ENCODE data around the gene COL4A4. TPM values are rescaled to one million over a fixed set of nuclear protein-coding genes. Genes with fewer than 3 reads are reported as not detected.

The COL4A4 gene
- total RNA-seq, 1 donor from 2014 or later: 0.05 TPM

DNA sequence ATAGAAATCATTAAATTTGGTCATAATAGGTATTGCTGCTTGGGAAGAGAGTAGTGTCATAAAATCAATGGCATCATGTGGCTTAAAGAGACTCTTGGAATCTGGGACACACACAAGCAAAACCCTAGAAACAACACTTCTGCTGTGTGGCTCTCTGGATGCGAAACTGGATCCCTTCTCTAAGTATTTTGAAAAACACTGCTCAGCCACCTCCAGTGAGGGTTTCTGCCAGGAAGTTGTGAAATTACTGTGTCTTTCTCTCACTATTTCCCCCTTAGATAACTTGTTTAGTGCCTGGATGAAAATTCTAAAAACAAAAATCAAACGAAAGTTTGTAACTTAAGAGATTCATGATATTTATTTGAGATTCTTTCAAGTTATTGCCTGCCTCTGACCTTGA, 164.3 kb downstream of the COL4A4 start:
- no peak for DNase-seq
- Mint-ChIP-seq H3K27ac (ENCODE audit: unreplicated experiment) (no peak overlapping the region), H3K9me3 (ENCODE audit: unreplicated experiment) (no peaks in the 10 kb centered on the region), H3K36me3 (ENCODE audit: unreplicated experiment) (peaks cover 4% of the 10 kb centered on the region), H3K27me3 (ENCODE audit: unreplicated experiment) (peaks cover 3% of the 10 kb centered on the region), H3K4me1 (ENCODE audit: low read depth, unreplicated experiment) (peaks cover 5% of the 10 kb centered on the region), H3K4me3 (ENCODE audit: unreplicated experiment) (no peak overlapping the region)
- no peak for TF ChIP-seq CTCF (IDR thresholded peaks at IDR 0.05; ENCODE audit: partially characterized antibody, unreplicated experiment)

DNA sequence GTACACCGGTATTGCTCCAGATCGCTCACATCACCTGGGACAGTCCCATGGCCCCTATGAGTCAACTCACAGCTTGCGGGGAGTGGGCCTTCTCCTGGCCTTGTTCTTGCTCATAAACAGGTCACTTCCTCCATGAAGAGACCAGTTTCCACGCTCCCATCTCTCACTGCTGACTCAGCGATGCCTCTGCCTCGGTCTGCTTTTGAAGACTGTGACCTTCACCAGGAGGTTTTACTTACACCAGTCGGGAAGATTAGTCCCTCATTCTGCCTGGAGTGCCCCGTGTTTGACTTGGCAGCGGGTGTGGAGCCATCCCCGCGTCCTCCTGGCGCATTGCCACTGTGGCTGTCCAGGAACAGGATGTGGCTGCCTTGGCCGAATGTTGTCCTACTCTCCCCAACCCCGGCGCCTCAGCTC, 168.4 kb downstream of the COL4A4 start:
- no peaks in the 10 kb centered on the region for H3K36me3 Mint-ChIP-seq (ENCODE audit: unreplicated experiment)
- H3K4me3 Mint-ChIP-seq (ENCODE audit: unreplicated experiment): no peak overlapping the region
- peaks cover 5% of the 10 kb centered on the region for H3K4me1 Mint-ChIP-seq (ENCODE audit: low read depth, unreplicated experiment)
- no peak overlapping the region for H3K27ac Mint-ChIP-seq (ENCODE audit: unreplicated experiment)
- no peak for DNase-seq
- H3K27me3 Mint-ChIP-seq (ENCODE audit: unreplicated experiment): peaks cover 3% of the 10 kb centered on the region
- no peak for TF ChIP-seq CTCF (IDR thresholded peaks at IDR 0.05; ENCODE audit: partially characterized antibody, unreplicated experiment)
- H3K9me3 Mint-ChIP-seq (ENCODE audit: unreplicated experiment): no peaks in the 10 kb centered on the region

GRCh38 chr2:226994775-226995174, 169.2 kb downstream of the COL4A4 start:
- Mint-ChIP-seq H3K27ac (ENCODE audit: unreplicated experiment) (no peak overlapping the region), H3K4me1 (ENCODE audit: low read depth, unreplicated experiment) (peaks cover 1% of the 10 kb centered on the region), H3K27me3 (ENCODE audit: unreplicated experiment) (no peaks in the 10 kb centered on the region), H3K36me3 (ENCODE audit: unreplicated experiment) (no peaks in the 10 kb centered on the region), H3K9me3 (ENCODE audit: unreplicated experiment) (no peaks in the 10 kb centered on the region), H3K4me3 (ENCODE audit: unreplicated experiment) (no peak overlapping the region)
- DNase-seq: no peak
- TF ChIP-seq CTCF (IDR thresholded peaks at IDR 0.05; ENCODE audit: partially characterized antibody, unreplicated experiment): no peak

DNA sequence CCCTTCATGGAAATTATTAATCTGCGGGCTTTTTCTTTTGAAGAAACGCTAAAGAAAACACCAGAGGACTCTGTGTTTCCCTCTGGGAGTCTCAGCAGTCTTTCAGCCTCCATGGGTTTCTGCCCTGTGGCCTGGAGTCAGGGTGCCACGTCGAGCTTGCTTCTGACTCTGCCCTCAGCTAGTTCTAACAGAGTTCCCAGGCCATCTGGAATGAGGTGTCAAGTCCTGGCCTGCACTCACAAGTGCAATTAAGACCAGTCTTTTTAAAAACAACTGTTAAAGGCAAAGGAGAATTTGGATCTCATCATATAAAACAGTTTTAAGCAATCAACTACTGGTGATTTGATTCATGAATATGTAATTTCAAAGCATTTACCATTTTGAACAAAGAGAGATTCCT, 170.8 kb downstream of the COL4A4 start:
- DNase-seq: no peak
- Mint-ChIP-seq H3K4me1 (ENCODE audit: low read depth, unreplicated experiment) (no peaks in the 10 kb centered on the region), H3K27me3 (ENCODE audit: unreplicated experiment) (no peaks in the 10 kb centered on the region), H3K4me3 (ENCODE audit: unreplicated experiment) (no peak overlapping the region), H3K27ac (ENCODE audit: unreplicated experiment) (no peak overlapping the region), H3K36me3 (ENCODE audit: unreplicated experiment) (no peaks in the 10 kb centered on the region), H3K9me3 (ENCODE audit: unreplicated experiment) (no peaks in the 10 kb centered on the region)
- no peak for TF ChIP-seq CTCF (IDR thresholded peaks at IDR 0.05; ENCODE audit: partially characterized antibody, unreplicated experiment)

DNA sequence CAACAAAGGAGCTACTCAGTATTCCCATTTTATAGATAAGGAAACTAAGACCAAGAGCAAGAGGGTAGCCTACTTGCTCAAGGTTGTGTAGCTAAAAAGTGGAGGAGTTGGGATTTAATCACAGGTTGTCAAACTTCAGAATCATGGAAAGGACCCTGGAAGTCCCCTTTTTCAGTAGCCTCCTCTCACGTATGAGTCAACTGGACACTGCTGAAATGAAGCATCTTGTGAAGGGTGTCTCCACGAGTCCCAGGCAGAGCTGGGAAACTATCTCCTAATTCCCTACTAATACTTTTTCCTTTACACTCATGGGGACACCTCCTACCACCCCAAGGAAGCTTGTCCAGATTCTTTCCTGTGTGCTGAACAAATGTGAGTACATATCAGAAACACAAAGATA, 172.3 kb downstream of the COL4A4 start:
- TF ChIP-seq CTCF (IDR thresholded peaks at IDR 0.05; ENCODE audit: partially characterized antibody, unreplicated experiment): no peak
- no peaks in the 10 kb centered on the region for H3K4me1 Mint-ChIP-seq (ENCODE audit: low read depth, unreplicated experiment)
- no peaks in the 10 kb centered on the region for H3K36me3 Mint-ChIP-seq (ENCODE audit: unreplicated experiment)
- no peaks in the 10 kb centered on the region for H3K27me3 Mint-ChIP-seq (ENCODE audit: unreplicated experiment)
- H3K27ac Mint-ChIP-seq (ENCODE audit: unreplicated experiment): no peak overlapping the region
- H3K4me3 Mint-ChIP-seq (ENCODE audit: unreplicated experiment): no peak overlapping the region
- DNase-seq: no peak
- no peaks in the 10 kb centered on the region for H3K9me3 Mint-ChIP-seq (ENCODE audit: unreplicated experiment)

All from glutamatergic neuron (in vitro differentiated cells).